HG03354 (cell line): Measurements from ENCODE around the gene NDUFS3.

Source experiments
- ATAC-seq: cut with Tn5 transposase; IDR thresholded peaks from one replicate; pipeline ENCODE4 v1.9.1; 2021; ENCODE audit warnings: mild to moderate bottlenecking; ENCODE audit not compliant: unreplicated experiment, poor library complexity, severe bottlenecking

NDUFS3 gene

DNA sequence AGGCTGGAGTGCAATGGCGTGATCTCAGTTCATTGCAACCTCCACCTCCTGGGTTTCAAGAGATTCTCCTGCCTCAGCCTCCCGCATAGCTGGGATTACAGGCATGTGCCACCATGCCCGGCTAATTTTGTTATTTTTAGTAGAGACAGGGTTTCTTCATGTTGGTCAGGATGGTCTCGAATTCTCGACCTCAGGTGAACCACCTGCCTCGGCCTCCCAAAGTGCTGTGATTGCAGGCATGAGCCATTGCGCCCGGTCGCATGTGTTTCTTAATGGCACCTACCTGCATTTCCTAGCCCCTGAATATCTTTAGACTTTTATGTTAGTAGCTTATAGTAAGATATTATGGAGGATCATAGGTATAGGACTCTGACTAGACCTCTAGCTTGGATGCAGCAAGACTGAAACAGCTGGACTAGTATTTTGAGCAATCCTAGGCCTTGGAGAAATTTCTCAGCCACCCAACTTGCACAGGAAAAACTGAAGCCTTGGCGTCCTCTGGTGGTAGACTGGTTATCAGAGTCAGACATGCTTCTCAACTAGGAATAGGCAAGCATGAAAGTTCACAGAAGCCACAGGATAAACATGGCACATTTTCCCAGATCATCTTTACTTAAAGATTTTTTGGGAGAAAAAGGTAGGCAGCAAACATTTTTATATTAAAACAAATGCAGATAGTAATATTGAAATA lies 38.0 kb downstream of the NDUFS3 start:
- ATAC-seq = no peak

DNA sequence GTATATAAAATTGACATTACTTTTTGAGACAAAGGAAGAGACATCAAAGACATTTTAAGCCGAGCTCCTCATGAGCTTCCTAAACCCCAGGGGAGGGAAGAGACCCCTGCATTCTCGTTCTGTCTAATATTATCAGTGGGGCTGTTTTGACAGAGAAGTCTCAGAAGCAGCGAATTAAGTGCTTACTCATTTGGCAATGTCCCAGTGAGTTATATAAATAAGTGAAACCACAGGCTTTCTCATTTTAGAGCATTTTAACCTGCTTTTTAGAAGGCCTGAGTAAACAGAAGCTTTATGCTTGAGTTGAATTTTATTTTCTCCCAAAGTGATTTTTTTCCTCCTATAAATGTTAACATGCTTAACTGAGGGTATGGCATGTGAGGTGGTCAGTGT lies 38.5 kb downstream of the NDUFS3 start:
- no peak for ATAC-seq

DNA sequence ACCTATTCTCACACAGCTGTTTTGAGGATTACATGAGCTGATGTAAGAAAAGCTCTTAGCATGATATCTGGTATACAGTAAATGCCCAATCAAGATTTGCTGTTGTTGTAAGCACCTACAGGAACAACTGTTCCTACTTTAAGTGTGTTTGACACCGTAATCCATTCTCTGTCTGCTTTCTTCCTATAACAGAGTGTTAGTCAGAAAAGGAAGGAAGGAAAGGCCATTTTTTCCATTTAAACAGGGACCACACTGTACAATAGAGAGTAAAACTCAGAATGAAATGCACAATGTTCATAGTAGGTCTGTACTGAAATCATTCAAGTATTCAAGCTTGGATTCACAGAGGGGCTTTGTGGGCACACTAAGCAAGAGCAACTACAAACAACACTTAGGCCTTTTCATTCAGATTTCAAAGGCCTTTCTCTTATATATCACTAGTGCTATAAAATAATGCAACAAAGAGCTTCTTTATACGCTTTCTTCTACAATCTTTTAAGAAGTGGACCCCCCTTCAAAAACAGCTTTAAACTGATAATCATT lies 42.0 kb downstream of the NDUFS3 start:
- ATAC-seq = no peak

DNA sequence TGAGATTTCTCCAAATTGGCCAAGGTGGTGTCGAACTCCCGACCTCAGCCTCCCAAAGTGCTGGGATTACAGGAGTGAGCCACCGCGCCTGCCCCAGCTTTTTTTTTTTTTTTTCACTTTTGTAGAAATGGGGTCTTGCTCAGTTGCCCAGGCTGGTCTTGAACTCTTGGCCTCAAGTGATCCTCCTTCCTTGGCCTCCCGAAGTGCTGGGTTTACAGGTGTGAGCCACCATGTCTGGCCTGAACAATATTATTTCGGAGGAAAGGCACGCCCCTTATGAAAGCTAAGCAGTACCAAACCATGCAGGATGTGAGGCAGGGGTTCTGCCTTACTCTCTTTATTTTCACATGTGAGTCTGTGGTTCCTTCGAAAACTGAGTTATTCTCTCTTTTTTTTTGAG lies 47.4 kb downstream of the NDUFS3 start:
- no peak for ATAC-seq

DNA sequence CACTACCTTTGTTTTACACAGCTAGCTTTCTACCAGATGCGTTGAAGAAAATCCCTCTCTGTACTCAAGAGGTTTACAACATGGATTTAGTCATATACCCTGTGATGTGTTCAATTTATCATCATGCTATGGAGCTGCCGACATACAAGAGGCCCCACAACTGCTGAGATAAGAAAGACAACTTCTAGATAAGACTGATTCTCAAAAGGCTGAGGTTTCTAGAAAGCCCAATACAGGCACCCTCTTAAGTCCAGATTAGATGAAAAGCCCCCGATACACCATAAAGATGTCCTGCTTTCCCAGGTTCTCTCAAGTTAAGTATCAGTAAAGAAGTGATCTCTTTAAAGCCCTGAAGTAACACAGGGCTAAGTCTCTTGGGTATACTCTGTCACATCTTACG lies 49.2 kb downstream of the NDUFS3 start:
- ATAC-seq = no peak

DNA sequence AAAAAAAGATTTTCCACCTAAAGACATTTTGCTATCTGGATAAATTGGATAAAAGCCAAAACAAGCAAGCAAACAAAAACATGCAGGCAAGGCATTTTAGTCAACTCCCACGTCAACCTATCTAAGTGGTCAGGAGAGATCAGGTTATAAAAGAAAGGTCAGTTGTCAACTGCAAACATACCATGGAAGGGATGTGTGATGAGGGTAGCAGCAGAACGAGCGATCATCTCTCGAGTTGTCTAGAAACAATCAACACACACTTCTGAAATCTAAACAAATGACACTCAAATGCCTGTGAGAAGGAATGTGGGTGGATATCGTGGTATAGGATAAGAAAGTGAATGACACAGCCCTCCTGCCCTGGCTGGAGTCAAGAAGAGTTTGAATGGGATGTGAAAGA lies 52.6 kb downstream of the NDUFS3 start:
- ATAC-seq = no peak
